Left renal pelvis (tissue), 4 donors: ENCODE measurements around the gene VSX1. TPM values are rescaled to one million over a fixed set of nuclear protein-coding genes. Genes with fewer than 3 reads are reported as not detected.

Source experiments
- DNase-seq, 4 donors: peaks; one replicate each; pipeline ENCODE4 v3.0.0-alpha.2; 2013; ENCODE audit warnings: low read depth in 4 of 4, low spot score in 3 of 4
- polyA plus RNA-seq, 4 donors: library from polyadenylated mRNA; unstranded; fragments of 120-200 nt; gene quantifications; one replicate each; pipeline ENCODE4 v1.2.1, GENCODE V29; 2013; ENCODE audit not compliant: insufficient read length in 4 of 4

The VSX1 gene
- polyA plus RNA-seq, 4 donors = not detected

DNA sequence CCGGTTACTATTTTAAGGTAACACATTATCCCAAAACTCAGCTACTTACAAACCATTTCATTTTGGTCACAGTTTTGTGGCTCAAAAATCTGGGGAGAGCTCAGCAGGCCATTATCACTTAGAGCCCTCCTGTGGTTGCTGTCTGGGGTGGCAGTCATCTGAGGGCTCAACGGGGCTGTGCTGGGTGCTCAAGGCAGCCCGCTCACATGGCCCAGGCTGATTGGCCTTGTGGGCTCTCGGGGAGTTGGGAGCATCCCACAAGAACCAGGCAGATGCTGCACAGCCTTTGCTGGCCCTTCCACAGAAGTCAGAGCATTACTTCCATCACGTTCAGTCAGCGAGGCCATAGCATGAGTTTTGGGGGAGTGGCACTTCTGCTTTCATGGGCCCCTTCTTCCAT, 6.3 kb upstream of the VSX1 start:
- no peak for DNase-seq

DNA sequence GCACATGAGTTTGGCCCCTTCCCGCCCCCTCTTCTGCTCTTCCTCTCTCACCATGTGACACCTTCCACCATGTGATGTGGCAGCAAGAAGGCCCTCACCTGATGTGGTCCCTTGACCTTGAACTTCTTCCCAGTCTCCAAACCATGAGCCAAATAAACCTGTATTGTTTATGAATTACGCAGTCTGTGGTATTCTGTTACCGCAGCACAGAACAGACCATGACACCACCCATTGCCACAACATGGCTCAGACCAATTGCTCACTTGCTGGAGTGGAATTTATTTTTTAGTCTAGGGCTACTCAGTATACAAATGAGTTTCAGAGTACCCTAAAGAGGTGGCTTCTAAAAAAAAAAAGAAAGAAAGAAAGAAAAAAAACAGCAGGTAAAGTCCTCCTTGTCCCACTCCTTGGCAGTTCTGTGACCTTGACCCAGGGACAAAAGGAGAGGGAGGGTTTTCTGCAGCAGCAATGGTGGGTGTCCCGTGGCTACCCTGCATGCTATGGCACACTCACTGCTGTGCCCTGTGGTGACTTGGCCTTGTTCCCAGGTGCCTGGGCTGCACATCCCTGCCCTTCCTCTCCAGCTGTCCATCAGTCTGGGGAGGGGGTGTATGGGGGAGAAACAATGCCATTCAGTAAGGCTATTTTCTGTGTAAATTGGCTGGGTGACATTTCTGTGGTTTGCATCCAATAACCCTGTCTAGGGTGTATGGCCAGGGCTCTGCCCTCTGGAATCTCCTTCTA, 5.4 kb upstream of the VSX1 start:
- DNase-seq = no peak

DNA sequence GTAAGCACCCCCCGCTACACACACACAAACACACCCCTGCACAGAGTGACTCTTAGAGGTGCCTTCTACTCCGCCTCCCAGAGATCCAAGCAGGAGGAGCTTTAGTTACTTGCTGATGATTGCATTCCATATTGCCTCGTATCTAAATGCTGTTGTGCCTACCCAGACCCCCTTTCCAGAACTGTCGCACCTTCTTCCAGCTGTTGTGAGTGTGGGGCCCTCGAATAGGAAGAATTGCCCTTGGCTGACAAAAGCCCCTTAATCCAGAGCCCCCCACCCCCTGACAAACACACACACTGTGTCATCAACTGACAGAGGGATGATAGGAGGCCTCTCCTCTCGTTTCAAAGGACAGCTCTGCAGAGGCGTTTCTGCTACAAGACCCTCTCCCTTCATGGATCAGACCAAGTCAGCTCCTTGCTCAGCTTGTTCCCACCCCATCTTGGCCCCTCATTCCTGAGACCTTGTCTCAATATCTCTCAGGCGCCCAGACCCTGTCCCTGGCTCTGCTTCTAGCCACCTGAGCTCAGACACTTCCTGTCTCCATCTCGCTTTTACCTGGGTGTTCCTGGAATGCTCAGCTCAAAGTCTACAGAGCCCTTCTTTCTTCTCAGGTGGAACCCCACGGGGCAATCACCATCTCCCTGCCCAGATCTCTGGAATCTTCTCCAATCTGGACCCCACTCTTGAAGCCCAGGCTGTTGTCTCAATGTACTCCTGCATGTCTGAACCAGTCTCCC, 4.0 kb upstream of the VSX1 start:
- DNase-seq = no peak

DNA sequence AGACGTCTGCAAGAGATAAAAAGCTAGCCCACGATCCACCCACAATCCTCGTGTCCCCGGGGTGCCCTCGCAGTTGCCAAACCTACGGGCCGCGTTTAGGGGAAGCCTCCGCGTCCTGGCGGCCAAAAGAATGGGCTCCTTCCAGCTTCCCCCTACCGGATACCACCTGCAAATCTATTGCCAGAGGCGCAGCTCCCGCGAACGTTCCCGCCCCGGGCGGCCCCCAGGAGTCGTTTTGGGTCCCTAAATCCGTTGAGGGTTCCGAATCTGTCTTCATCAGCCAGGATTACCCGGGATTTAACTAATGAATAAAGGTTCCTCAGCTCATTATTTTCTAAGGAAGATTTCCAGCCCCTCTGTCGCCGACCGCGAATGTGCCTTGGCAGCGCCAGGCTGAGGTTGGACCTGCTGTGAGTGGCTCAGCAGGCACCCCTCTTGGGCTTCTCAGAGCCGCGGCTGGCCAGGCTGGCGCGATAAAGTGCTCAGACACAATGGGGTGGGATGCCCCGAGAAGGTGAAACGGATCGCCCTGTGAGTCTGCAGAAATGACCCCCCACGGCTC, 2.8 kb upstream of the VSX1 start:
- DNase-seq = no peak

DNA sequence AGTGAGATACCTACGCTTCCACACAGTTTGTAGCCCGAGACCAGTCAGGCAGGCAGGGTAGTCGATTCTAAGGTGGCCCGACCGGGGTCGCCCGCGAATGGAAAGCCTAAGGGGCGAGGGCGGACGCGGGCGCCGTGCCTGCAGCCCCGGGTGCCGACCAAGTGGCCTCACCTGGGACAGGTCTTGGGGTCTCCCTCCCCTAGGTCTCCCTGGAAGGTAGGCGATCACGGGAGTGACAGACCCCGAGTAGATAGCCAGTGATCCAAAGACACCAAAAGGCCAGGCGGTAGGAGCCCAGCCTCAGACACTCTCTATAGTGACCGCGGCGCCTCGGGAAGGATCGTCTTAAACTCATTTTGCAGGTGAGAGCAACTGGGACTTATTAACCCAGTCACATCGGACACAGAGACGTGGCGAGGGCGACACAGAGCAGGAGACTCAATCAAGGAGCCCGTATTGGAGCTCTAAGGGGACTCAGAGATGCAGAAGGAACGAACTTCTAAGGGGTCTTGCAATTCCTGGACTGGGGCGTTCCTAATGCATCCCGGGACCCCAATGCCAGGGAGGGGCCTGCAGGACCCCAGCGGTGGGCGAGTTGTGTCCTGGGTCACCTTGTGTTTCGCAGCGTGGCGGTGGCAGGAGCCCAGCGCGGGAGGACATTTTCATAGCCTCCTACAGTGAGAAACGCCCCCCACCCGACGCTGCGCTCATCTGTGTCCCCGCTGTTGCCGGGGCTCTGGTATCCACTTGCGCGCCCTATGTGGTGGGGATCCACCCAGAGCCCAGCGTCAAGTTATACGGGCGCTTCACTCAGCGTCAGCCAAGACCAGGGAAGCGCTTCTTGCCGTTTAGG, 2.1 kb upstream of the VSX1 start:
- DNase-seq = no peak

DNA sequence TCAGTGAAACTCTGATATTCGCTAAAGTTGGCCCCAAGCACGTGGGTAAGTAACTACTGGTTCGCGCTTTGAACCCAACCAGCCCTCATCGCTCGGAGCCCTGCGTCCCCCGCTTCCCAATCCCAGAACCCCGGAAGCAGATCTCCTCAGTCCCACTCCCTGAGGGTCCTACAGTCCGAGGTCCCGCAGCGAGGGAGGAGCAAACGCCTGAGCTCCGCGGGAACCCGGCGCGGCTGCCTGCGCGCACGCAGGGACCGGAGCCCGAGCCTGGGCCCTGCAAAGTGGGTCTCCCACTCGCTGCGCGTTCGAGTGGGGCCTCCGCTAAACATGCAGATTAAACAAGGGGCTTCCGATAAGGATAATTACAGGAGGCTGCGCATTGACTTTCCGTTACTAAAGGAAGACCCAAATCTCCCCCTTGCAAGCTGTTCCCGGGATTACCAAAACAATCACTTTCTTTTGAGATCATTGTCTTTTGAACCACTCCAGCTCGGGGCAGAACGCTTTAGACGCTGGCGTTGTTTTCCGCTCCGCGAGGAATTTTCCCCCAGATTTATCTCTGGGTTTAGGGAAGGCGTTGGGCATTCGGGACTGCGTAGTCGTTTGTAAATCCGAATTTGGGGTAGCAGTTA, 1.3 kb upstream of the VSX1 start:
- DNase-seq = no peak

DNA sequence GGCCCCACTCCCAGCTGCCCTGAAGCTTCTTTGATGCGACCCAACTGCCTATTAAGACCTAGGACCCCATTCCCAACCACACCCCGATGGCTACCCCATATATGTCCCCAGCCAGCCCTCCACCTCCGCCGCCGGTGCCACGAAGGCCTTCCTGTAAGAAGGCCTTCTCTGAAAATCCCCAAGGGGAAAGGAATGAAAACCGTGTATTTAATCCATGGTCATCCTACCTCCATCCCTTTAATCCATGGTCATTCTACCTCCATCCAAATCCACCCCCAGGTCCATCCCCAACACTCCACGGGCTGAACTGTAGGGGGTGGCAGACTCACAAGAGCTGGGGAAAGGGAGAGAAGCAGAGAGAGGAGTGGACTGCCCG, 545 bp upstream of the VSX1 start:
- DNase-seq = no peak

DNA sequence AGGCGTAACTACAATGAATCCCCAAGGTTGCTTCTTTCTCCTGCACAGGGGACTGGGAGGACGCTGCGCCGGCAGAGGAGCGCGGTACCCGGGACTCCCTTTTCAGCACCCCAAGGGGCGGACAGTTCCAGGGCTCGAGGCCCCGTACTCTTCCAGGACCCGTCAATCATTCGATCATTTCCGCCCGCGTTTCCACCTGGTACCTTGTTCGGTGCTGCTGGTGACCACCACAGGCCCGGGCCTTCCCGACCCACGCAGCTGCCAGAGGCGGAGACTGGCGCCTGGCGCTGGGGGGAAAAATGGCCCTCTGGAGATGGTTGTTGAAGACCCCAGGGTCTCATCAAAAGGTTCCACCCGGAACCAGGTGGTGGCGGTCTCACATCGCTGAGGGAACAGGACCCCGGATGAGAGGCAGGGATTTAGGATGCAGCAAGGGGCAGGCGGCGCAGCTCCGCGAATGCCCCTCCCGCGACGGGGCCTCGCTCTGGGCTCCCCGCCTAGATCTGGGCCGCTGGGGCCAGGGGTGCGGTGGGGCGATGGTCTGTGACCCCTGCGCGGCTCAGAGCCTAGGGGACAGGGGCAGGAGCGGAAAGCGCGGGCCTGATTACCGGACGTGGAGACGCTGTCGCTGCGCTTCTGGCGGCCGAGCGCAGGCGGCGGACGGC, 744 bp downstream of the VSX1 start:
- DNase-seq = peak in 1 of 4 donors; percentile 18

DNA sequence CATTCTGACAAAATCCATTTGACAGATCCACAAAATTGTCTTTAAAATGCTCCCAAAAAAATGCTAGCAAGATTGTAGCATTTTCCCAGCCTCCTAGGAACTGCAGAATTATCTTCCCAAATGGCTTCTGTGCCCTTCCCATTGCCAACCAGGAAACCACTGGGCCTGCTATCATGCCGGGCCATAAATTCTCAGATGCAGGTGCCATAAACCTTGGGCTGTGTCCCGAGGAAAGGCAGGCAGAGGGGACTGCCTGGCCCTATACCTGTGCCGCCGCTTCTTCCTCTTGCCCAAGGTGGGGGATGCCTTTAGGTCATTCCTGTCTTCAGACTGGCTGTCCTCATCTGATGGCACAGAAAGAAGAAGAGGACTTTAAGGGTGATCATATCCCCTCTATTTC, 2.8 kb downstream of the VSX1 start:
- DNase-seq = no peak

DNA sequence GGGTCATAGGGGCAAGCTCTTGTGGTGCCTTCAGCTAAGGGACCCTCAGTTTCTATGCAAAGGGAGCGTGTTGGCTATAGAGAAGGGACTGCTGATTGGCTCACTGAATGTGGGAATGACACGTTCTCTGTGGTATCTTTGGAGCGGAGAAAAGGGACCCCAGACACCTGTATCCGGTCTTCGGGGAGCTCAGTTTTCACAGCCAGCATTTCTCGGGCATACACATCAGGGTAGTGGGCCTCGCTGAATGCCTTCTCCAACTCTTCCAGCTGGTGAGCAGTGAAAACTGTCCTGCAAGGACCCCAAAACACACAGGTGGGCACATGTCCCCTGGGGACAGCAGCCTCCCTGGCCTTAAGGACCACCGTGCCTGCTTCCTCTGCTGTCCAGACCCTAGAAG, 3.3 kb downstream of the VSX1 start:
- DNase-seq = no peak

DNA sequence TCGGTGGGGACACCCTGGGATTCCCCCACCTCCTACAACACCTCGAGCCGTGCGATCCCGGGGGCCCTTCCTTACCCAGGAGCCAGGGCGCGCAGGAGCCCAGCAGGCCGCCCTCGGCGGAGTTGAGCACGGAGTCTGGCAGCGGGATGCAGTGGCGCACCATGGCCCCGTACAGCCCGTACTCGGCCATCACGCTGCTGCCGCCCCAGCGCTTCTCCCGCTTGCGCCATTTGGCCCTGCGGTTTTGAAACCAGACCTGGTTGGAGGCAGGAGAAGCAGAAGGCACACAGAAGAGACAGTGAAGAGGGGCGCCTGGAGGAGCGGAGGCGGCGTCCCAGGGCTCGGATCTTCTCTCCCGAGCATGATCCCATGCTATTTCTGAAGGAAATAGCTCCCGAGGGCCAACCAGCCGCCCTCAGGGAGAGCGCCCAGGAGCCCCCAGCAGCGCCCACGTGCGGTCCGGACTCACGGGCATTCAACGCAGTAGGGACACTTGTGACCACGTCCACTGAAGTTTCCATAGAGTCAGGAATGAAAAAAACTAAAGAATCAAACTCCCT, 4.3 kb downstream of the VSX1 start:
- DNase-seq = no peak

DNA sequence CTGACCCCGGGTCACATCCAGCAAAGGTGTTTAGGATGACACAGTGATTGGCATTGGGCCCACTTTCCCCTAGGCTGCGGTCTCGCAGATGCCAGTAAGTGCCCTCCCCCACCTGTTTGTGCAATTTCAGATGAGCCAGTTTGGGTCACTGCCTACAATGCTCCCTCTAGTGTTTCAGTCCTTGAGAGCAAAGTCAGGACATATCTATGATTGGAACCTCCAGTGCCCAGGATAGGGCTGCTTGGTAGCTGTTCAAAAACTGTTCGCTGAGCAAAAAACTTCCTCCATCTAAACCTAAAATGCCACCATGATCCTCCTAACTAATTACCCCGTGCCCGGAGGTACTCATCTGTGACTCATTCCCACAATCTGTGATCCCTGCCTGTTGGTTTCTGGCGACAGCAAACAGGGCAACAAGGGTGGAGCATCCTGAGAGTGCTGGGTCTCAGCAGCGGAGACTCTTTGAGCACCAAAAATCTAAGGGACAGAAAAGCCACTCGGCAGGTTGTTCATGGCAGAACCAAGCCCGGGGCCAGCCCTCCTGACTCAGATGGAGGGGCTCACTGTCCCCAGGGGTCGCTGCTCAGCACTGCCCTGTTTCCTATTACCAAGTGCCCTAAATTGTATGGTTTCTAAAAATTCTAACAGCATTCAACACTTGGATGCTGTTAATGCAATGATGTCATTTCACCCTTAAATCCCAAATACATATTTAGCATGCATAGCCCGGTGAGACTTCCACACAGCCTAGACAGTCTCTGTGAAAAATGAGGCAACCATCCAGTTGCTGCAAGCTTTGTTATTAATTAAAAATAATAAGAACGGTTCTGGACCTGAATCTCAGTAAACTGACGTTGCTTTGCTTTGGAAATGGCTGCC, 5.0 kb downstream of the VSX1 start:
- no peak for DNase-seq

DNA sequence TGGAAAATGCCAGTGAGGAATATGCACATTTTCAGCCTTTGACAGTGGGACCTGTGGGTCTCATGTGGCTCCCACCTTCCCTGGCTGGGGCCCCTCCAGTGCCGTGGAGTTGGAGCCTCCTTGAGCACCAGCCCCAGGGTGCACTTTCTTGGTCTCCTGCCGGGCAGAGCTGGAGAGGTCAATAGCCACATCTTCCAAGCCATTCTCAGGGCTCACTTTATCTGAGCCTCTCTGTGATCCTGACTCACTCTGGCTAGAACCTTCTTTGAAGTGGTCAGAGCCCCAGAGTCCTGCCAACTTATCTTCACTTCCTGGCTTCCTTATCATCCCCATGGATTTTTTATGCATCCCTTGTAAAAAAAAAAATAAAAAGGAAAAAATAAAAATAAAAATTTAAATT, 5.7 kb downstream of the VSX1 start:
- no peak for DNase-seq

DNA sequence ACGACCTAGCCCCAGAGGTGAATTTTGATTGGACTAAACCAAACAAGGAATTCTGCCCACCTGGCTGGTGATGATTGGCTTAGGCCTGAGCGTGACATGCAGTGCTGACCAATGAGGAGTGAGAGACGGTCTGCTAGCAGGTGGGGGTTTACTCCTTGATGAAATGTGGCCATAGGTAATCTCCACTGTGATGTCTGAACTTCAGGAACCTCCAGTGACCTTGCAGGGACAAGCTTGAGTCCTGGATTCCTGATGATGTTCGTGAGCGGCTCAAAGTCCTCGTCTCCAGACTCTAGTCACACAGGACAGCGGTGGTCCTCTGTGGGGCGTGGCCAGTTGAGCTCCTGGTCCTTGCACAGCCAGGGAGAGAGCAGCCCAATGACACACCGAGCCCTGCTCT, 8.4 kb downstream of the VSX1 start:
- DNase-seq = no peak

DNA sequence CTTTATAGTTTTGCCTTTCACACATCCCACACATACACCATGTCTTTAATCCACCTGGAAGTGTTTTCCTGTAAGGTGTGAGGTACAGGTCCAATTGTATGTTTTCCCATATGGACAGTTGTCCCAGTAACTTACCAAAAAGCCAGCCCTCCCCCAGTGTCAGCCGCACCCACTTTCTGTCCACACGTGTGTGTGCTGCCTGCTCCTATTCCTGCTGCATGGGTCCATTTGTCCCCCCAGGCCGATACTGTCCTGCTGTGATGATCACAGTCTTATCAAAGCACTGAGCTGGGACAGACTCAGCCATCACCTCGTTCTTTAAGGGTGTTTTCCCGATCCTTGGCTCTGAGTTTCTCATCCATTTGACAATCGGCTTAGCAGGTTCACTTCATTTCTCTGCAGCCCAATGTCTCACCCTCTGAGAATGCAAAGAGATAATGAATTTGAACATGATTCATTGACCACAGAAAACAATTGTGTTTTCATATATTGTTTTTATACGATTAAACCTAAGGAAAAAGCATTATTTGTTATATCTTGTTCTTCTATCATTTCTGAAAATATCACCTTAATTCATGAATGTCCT, 9.6 kb downstream of the VSX1 start:
- DNase-seq = no peak

DNA sequence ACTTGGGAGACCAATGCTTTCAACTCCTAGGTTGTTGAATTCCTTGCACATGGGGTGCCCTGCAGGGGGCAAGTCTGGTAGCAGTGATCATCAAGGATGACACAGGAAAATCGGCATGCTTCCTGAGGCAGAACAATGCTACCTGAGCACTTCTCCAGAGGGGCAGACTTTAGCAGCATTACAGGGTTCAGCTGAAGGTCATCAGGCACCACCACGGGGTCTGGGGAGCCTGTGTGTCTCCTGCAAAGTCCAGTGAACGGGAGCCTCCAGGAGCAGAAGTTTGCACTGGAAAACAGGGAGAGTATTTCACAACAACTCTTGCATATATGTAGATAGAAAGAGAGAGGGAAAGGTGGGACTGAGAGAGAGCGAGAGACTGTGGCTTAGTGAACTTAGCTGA, 10.2 kb downstream of the VSX1 start:
- DNase-seq = no peak

DNA sequence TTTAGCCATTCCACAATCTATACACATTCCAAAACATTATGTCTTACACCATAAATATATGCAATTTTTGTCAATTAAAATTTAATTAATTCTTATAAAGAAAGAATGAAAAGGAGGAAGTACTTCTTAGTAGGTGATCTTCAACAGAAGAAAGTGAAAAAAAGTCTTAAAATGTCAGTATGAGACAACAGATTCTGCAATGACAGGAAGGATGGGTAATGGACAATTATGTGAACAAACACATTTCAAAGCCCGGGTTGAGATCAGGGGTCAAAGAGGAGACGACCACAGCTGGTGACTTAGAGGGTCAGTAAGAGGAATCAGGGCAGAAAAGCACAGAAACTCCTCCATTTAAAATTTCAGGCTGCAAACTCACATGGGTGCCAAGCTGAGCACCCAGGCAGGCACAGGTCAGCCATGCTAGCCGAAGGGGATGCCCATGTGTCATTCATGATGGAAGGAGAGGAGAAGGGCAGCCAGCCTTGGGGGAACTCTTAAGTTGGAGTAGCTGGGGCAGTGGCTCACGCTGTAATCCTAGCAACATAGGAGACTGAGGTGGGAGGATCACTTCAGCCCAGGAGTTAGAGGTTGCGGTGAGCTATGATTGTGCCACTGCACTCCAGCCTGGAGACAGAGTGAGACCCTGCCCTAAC, 11.0 kb downstream of the VSX1 start:
- no peak for DNase-seq
